ENCODE results near the gene MTNR1A. TPM values are rescaled to one million over a fixed set of nuclear protein-coding genes. Genes with fewer than 3 reads are reported as not detected.
A peak's percentile ranks its signal among the peaks of the same experiment; 100 is the strongest.

Gene MTNR1A
- total RNA-seq, 1 experiment from 2014 or later = 0.84 TPM

- Histone ChIP-seq H3K27ac (ENCODE audit: low read depth, low read length) (no peak overlapping the region), H3K4me2 (ENCODE audit: low read length) (peak overlapping the region; percentile 77), H3K9ac (ENCODE audit: low read length) (peak overlapping the region; percentile 25; the same call in 1 of the 2 replicates), H3K9me3 (ENCODE audit: control insufficient read depth in 1 of 2, insufficient read depth in 1 of 2, low read depth in 1 of 2, low read length in 2 of 2) (no peaks in the 10 kb centered on the region; a peak in 1 of 4 replicates), H3K4me3 (replicated peaks in 1 of 2; ENCODE audit: low read depth in 1 of 2, low read length in 2 of 2) (peak overlapping the region; percentile 23 to 40), H2AFZ (ENCODE audit: low read depth, low read length, poor library complexity, severe bottlenecking) (no peak overlapping the region), H3K36me3 (ENCODE audit: control insufficient read depth in 1 of 2, insufficient read depth in 2 of 2, low read length in 2 of 2) (no peaks in the 10 kb centered on the region), H4K20me1 (ENCODE audit: insufficient read depth) (no peaks in the 10 kb centered on the region), H3K79me2 (ENCODE audit: insufficient read depth, low read length) (no peaks in the 10 kb centered on the region), H3K9me2 (ENCODE audit: insufficient read depth) (no peaks in the 10 kb centered on the region), H3K4me1 (ENCODE audit: control insufficient read depth in 1 of 2, insufficient read depth in 2 of 2, low read length in 2 of 2) (peaks cover 0 to 4% of the 10 kb centered on the region in 2 experiments; a peak in 1 of 4 replicates), H3K27me3 (ENCODE audit: insufficient read depth, low read length) (no peaks in the 10 kb centered on the region)
- CTCF ChIA-PET = no interaction called here
- TF ChIP-seq YY1 (IDR thresholded peaks at IDR 0.05; ENCODE audit: extremely low read depth, insufficient replicate concordance, low read depth, low read length) = no peak
- TF ChIP-seq POLR2AphosphoS5 (IDR thresholded peaks at IDR 0.05; ENCODE audit: low read depth, low read length) = no peak
- TF ChIP-seq CEBPB (IDR thresholded peaks at IDR 0.05; ENCODE audit: low read depth) = no peak
- no peak for TF ChIP-seq ELF1 (IDR thresholded peaks at IDR 0.05; ENCODE audit: borderline replicate concordance, low read depth)
- no peak for TF ChIP-seq ZNF274 (IDR thresholded peaks at IDR 0.05; ENCODE audit: low read depth, low read length)
- no peak for TF ChIP-seq SIN3A (IDR thresholded peaks at IDR 0.05; ENCODE audit: low read depth)
- ATAC-seq (no peak), DNase-seq (ENCODE audit: low read depth, low spot score) (no peak)
- intact Hi-C loops (cut with micrococcal nuclease) = no loop called here
- POLR2A ChIA-PET = interaction anchor here (0.7 kb wide), 1 partner anchor 68 kb away, joined by 3 read pairs; no protein-coding TSS in a partner anchor
- BruUV-seq (replicated peaks) = no TSS peak
- RAD21 ChIA-PET (ENCODE audit: low non-redundant PET in 1 of 2, low total read pairs in 2 of 2, uncharacterized antibody in 2 of 2, unreplicated experiment in 2 of 2) = no interaction called here
These were observed 70.2 kb downstream of the MTNR1A start for GRCh38 chr4:186485150-186485549.

DNA sequence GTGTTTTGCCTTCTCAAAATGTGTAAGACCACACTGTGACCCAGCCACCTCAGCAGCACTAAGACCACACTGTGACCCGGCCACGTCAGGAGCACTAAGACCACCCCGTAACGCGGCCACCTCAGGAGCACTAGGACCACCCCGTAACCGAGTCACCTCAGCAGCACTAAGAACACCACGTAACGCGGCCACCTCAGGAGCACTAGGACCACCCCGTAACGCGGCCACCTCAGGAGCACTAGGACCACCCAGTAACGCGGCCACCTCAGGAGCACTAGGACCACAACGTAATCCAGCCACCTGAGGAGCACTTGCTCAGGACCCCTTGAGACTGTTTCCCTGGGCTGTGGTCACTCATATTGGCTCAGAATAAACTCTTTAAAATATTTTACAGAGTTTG lies 71.7 kb downstream of the MTNR1A start:
- POLR2A ChIA-PET = no interaction called here
- TF ChIP-seq ZNF274 (IDR thresholded peaks at IDR 0.05; ENCODE audit: low read depth, low read length) (no peak), REST (IDR thresholded peaks at IDR 0.05; ENCODE audit: low read depth) (no peak), SRF (IDR thresholded peaks at IDR 0.05; ENCODE audit: low read depth) (no peak), EZH2 (IDR thresholded peaks at IDR 0.05) (no peak), POLR2AphosphoS5 (IDR thresholded peaks at IDR 0.05; ENCODE audit: low read depth, low read length) (no peak), SIN3A (IDR thresholded peaks at IDR 0.05; ENCODE audit: low read depth) (no peak), MAX (IDR thresholded peaks at IDR 0.05) (no peak), RAD21 (IDR thresholded peaks at IDR 0.05; ENCODE audit: low read depth) (no peak), FOSL1 (IDR thresholded peaks at IDR 0.05; ENCODE audit: low read depth) (no peak), ZFX (IDR thresholded peaks at IDR 0.05) (no peak), CEBPB (IDR thresholded peaks at IDR 0.05; ENCODE audit: low read depth) (no peak), CBX3 (IDR thresholded peaks at IDR 0.05; ENCODE audit: low read depth) (no peak), ZBTB33 (IDR thresholded peaks at IDR 0.05; ENCODE audit: extremely low read depth, insufficient replicate concordance, low read length) (no peak), EZH2phosphoT487 (IDR thresholded peaks at IDR 0.05; ENCODE audit: borderline replicate concordance) (no peak)

More for the DNA sequence above, 71.7 kb downstream of the MTNR1A start:
- Histone ChIP-seq H4K20me1 (ENCODE audit: insufficient read depth) (no peaks in the 10 kb centered on the region), H3K4me2 (ENCODE audit: low read length) (no peak overlapping the region), H3K4me1 (ENCODE audit: control insufficient read depth in 1 of 2, insufficient read depth in 2 of 2, low read length in 2 of 2) (peaks cover 0 to 4% of the 10 kb centered on the region in 2 experiments; a peak in 1 of 4 replicates), H3K27me3 (ENCODE audit: insufficient read depth, low read length) (peaks cover 1% of the 10 kb centered on the region; the same call in 1 of the 2 replicates), H3K4me3 (replicated peaks in 1 of 2; ENCODE audit: low read depth in 1 of 2, low read length in 2 of 2) (no peak overlapping the region), H3K36me3 (ENCODE audit: control insufficient read depth in 1 of 2, insufficient read depth in 2 of 2, low read length in 2 of 2) (no peaks in the 10 kb centered on the region), H3K27ac (ENCODE audit: low read depth, low read length) (no peak overlapping the region), H2AFZ (ENCODE audit: low read depth, low read length, poor library complexity, severe bottlenecking) (no peak overlapping the region), H3K79me2 (ENCODE audit: insufficient read depth, low read length) (no peaks in the 10 kb centered on the region), H3K9me2 (ENCODE audit: insufficient read depth) (no peaks in the 10 kb centered on the region), H3K9me3 (ENCODE audit: control insufficient read depth in 1 of 2, insufficient read depth in 1 of 2, low read depth in 1 of 2, low read length in 2 of 2) (no peaks in the 10 kb centered on the region), H3K9ac (ENCODE audit: low read length) (no peak overlapping the region)
- CTCF ChIA-PET = no interaction called here
- DNase-seq (ENCODE audit: low read depth, low spot score) (no peak), ATAC-seq (no peak)
- BruUV-seq (replicated peaks) = no TSS peak
- intact Hi-C loops (cut with micrococcal nuclease) = no loop called here
- RAD21 ChIA-PET (ENCODE audit: low non-redundant PET in 1 of 2, low total read pairs in 2 of 2, uncharacterized antibody in 2 of 2, unreplicated experiment in 2 of 2) = no interaction called here

Data from HCT116 (cell line).